ENCODE measurements around the gene RHOG.

RHOG gene

DNA sequence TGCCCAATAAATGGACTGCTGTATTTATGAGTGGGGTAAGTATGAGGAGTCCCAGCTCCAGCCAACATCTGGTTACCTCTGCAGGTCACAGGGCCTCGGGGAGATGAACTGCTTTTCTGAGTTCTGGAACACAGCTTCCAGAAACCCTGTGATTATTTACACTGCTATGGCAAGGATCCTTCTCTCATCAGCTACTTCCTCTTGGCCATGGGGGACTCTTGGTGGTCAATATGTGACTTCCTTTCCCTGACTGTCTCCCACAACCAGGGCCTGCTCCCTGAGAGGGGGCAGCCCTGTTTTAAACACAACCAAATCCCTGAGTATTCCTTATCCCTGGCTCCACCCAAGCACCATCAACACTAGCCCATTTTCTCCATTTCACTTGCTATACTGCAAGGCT is 10.0 kb downstream of the RHOG start:
- Histone ChIP-seq H3K4me3 (ENCODE audit: insufficient read depth in 1 of 2, low read depth in 1 of 2, low read length in 2 of 2) (no peak overlapping the region), H3K27me3 (ENCODE audit: control insufficient read depth in 1 of 2, insufficient read depth in 1 of 2, low read length in 2 of 2) (no peaks in the 10 kb centered on the region), H3K18ac (ENCODE audit: low read depth in 1 of 2, low read length in 2 of 2) (no peak overlapping the region), H2BK120ac (ENCODE audit: low read depth, low read length) (no peak overlapping the region), H3K36me3 (ENCODE audit: control insufficient read depth in 1 of 2, insufficient read depth in 2 of 2, low read depth in 1 of 2, low read length in 2 of 2) (peaks cover 30 to 77% of the 10 kb centered on the region in 2 experiments), H2BK15ac (ENCODE audit: low read depth, poor library complexity, severe bottlenecking) (no peak overlapping the region), H2AK5ac (ENCODE audit: low read length, severe bottlenecking) (no peak overlapping the region), H3K14ac (ENCODE audit: low read length in 2 of 2) (no peak overlapping the region), H4K91ac (ENCODE audit: low read length) (no peak overlapping the region), H3K27ac (ENCODE audit: low read length, poor library complexity, severe bottlenecking) (no peak overlapping the region), H3K4ac (ENCODE audit: low read depth in 1 of 2, low read length in 2 of 2) (no peak overlapping the region), H3K4me1 (ENCODE audit: control insufficient read depth, insufficient read depth, low read depth, low read length) (peaks cover 4% of the 10 kb centered on the region), H3K23ac (ENCODE audit: low read length in 2 of 2) (no peak overlapping the region), H3K4me2 (ENCODE audit: low read length, poor library complexity, severe bottlenecking) (no peak overlapping the region), H3K9ac (ENCODE audit: low read length) (no peak overlapping the region), H2AFZ (ENCODE audit: low read depth, low read length) (no peak overlapping the region), H2BK5ac (ENCODE audit: low read depth, low read length, poor library complexity, severe bottlenecking) (no peak overlapping the region), H3K79me1 (replicated peaks; ENCODE audit: low read length, poor library complexity, severe bottlenecking) (peaks cover 24% of the 10 kb centered on the region), H4K8ac (ENCODE audit: low read length) (no peak overlapping the region), H2BK12ac (ENCODE audit: low read length in 2 of 2) (no peak overlapping the region), H3K9me3 (ENCODE audit: control insufficient read depth, low read length) (no peaks in the 10 kb centered on the region)
- no peak for DNase-seq
- WGBS: 86% methylated on average over 1 of the region's 1 CpG

DNA sequence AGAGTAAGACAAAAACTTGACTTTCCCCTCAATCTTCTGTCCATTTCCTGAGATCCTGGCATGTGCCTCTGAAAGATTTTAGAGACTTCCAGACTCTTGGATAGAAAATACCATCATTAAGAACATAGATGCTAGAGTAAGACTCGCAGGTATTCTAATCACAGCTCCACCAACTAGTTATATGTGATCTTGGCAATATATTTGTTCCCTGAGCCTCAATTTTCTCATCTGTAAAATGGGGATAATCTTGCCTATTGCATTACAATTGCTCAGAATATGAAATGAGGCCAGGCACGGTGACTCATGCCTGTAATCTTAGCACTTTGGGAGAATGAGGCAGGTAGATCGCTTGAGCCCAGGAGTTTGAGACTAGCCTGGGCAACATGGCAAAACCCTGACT is 10.7 kb downstream of the RHOG start:
- Histone ChIP-seq H4K91ac (ENCODE audit: low read length) (no peak overlapping the region), H3K9ac (ENCODE audit: low read length) (no peak overlapping the region), H3K9me3 (ENCODE audit: control insufficient read depth, low read length) (no peaks in the 10 kb centered on the region), H3K4me1 (ENCODE audit: control insufficient read depth, insufficient read depth, low read depth, low read length) (peaks cover 4% of the 10 kb centered on the region), H4K8ac (ENCODE audit: low read length) (no peak overlapping the region), H3K4ac (ENCODE audit: low read depth in 1 of 2, low read length in 2 of 2) (no peak overlapping the region), H3K23ac (ENCODE audit: low read length in 2 of 2) (no peak overlapping the region), H2BK120ac (ENCODE audit: low read depth, low read length) (no peak overlapping the region), H3K27ac (ENCODE audit: low read length, poor library complexity, severe bottlenecking) (no peak overlapping the region), H3K36me3 (ENCODE audit: control insufficient read depth in 1 of 2, insufficient read depth in 2 of 2, low read depth in 1 of 2, low read length in 2 of 2) (peaks cover 37 to 78% of the 10 kb centered on the region in 2 experiments), H2BK15ac (ENCODE audit: low read depth, poor library complexity, severe bottlenecking) (no peak overlapping the region), H3K27me3 (ENCODE audit: control insufficient read depth in 1 of 2, insufficient read depth in 1 of 2, low read length in 2 of 2) (no peaks in the 10 kb centered on the region), H3K18ac (ENCODE audit: low read depth in 1 of 2, low read length in 2 of 2) (no peak overlapping the region), H3K14ac (ENCODE audit: low read length in 2 of 2) (no peak overlapping the region), H3K4me2 (ENCODE audit: low read length, poor library complexity, severe bottlenecking) (no peak overlapping the region), H2BK5ac (ENCODE audit: low read depth, low read length, poor library complexity, severe bottlenecking) (no peak overlapping the region), H2AFZ (ENCODE audit: low read depth, low read length) (no peak overlapping the region), H2AK5ac (ENCODE audit: low read length, severe bottlenecking) (no peak overlapping the region), H3K79me1 (replicated peaks; ENCODE audit: low read length, poor library complexity, severe bottlenecking) (peaks cover 24% of the 10 kb centered on the region), H3K4me3 (ENCODE audit: insufficient read depth in 1 of 2, low read depth in 1 of 2, low read length in 2 of 2) (no peak overlapping the region), H2BK12ac (ENCODE audit: low read length in 2 of 2) (no peak overlapping the region)
- no peak for DNase-seq
- 100% methylated on average over 3 of the region's 3 CpGs for WGBS

DNA sequence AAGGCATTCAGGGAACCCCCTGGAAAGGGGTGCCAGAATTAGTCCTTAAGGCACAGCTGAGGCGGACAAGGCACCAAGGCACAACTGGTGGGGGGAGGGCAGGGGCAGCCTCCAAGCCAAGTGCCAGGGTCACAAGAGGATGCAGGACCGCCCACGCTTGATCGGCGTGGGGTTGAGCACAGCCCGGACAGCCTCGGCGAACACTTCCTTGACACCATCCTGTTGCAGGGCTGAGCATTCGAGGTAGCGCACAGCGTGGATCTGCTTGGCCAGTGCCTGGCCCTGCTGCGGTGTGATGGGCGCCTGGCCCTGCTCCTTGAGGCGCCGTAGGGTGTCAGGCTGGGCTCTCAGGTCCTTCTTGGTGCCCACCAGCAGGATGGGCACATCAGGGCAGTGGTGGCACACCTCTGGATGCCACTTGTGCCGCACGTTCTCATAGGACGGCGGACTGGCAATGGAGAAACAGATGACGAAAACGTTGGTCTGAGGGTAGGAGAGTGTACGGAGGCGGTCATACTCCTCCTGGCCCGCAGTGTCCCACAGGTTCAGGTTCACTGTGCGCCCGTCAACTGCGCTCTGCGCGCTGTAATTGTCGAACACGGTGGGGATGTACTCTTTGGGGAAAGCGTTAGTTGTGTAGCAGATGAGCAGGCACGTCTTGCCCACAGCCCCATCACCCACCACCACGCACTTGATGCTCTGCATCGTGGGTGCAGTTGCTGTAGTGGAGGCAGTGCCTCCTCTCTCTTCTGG is 13.1 kb downstream of the RHOG start:
- no peak overlapping the region for H2BK15ac ChIP-seq (ENCODE audit: low read depth, poor library complexity, severe bottlenecking)
- H3K9me3 ChIP-seq (ENCODE audit: control insufficient read depth, low read length): no peaks in the 10 kb centered on the region
- H3K79me1 ChIP-seq (replicated peaks; ENCODE audit: low read length, poor library complexity, severe bottlenecking): peaks cover 22% of the 10 kb centered on the region
- H3K4me2 ChIP-seq (ENCODE audit: low read length, poor library complexity, severe bottlenecking): no peak overlapping the region
- WGBS: 99% methylated on average over 35 of the region's 35 CpGs
- peaks cover 5% of the 10 kb centered on the region for H3K4me1 ChIP-seq (ENCODE audit: control insufficient read depth, insufficient read depth, low read depth, low read length)
- H4K91ac ChIP-seq (ENCODE audit: low read length): no peak overlapping the region
- H3K23ac ChIP-seq (ENCODE audit: low read length in 2 of 2): no peak overlapping the region
- H3K27ac ChIP-seq (ENCODE audit: low read length, poor library complexity, severe bottlenecking): no peak overlapping the region
- H3K27me3 ChIP-seq (ENCODE audit: control insufficient read depth in 1 of 2, insufficient read depth in 1 of 2, low read length in 2 of 2): no peaks in the 10 kb centered on the region
- H3K9ac ChIP-seq (ENCODE audit: low read length): no peak overlapping the region
- H2AK5ac ChIP-seq (ENCODE audit: low read length, severe bottlenecking): no peak overlapping the region
- no peak for DNase-seq
- no peak overlapping the region for H4K8ac ChIP-seq (ENCODE audit: low read length)
- H3K4me3 ChIP-seq (ENCODE audit: insufficient read depth in 1 of 2, low read depth in 1 of 2, low read length in 2 of 2): no peak overlapping the region
- H3K4ac ChIP-seq (ENCODE audit: low read depth in 1 of 2, low read length in 2 of 2): no peak overlapping the region
- H3K36me3 ChIP-seq (ENCODE audit: control insufficient read depth in 1 of 2, insufficient read depth in 2 of 2, low read depth in 1 of 2, low read length in 2 of 2): peaks cover 50 to 75% of the 10 kb centered on the region in 2 experiments
- no peak overlapping the region for H2BK5ac ChIP-seq (ENCODE audit: low read depth, low read length, poor library complexity, severe bottlenecking)
- no peak overlapping the region for H3K18ac ChIP-seq (ENCODE audit: low read depth in 1 of 2, low read length in 2 of 2)
- no peak overlapping the region for H3K14ac ChIP-seq (ENCODE audit: low read length in 2 of 2)
- no peak overlapping the region for H2BK12ac ChIP-seq (ENCODE audit: low read length in 2 of 2)
- H2BK120ac ChIP-seq (ENCODE audit: low read depth, low read length): no peak overlapping the region
- no peak overlapping the region for H2AFZ ChIP-seq (ENCODE audit: low read depth, low read length)

DNA sequence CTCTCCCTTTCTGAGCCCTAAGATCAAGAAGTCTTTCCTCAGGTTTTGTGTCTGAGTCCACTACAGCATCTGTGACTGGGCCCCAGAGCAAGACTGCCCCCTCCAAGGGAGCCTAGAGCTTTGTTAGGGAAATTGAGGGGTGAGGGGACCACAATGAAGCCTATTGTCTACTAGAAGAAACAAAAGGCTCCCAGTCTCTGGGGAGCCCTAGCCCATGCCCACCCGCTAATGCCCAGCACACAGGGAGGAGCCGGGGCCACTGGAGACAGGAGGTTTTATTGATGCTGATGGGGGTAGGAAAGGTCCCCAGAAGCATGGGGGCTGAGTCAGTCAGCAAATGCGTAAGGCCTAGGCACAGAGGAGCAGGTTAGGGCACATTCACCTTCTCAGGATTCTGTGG is 14.0 kb downstream of the RHOG start:
- Histone ChIP-seq H2BK15ac (ENCODE audit: low read depth, poor library complexity, severe bottlenecking) (no peak overlapping the region), H3K4ac (ENCODE audit: low read depth in 1 of 2, low read length in 2 of 2) (no peak overlapping the region), H2BK5ac (ENCODE audit: low read depth, low read length, poor library complexity, severe bottlenecking) (no peak overlapping the region), H3K79me1 (replicated peaks; ENCODE audit: low read length, poor library complexity, severe bottlenecking) (peaks cover 22% of the 10 kb centered on the region), H2BK12ac (ENCODE audit: low read length in 2 of 2) (no peak overlapping the region), H4K91ac (ENCODE audit: low read length) (no peak overlapping the region), H2AK5ac (ENCODE audit: low read length, severe bottlenecking) (no peak overlapping the region), H3K4me3 (ENCODE audit: insufficient read depth in 1 of 2, low read depth in 1 of 2, low read length in 2 of 2) (no peak overlapping the region), H2BK120ac (ENCODE audit: low read depth, low read length) (no peak overlapping the region), H4K8ac (ENCODE audit: low read length) (no peak overlapping the region), H3K14ac (ENCODE audit: low read length in 2 of 2) (no peak overlapping the region), H3K4me2 (ENCODE audit: low read length, poor library complexity, severe bottlenecking) (no peak overlapping the region), H3K27me3 (ENCODE audit: control insufficient read depth in 1 of 2, insufficient read depth in 1 of 2, low read length in 2 of 2) (no peaks in the 10 kb centered on the region), H3K18ac (ENCODE audit: low read depth in 1 of 2, low read length in 2 of 2) (no peak overlapping the region), H3K4me1 (ENCODE audit: control insufficient read depth, insufficient read depth, low read depth, low read length) (peaks cover 5% of the 10 kb centered on the region), H3K36me3 (ENCODE audit: control insufficient read depth in 1 of 2, insufficient read depth in 2 of 2, low read depth in 1 of 2, low read length in 2 of 2) (peaks cover 48 to 66% of the 10 kb centered on the region in 2 experiments), H2AFZ (ENCODE audit: low read depth, low read length) (no peak overlapping the region), H3K9me3 (ENCODE audit: control insufficient read depth, low read length) (no peaks in the 10 kb centered on the region), H3K23ac (ENCODE audit: low read length in 2 of 2) (no peak overlapping the region), H3K27ac (ENCODE audit: low read length, poor library complexity, severe bottlenecking) (no peak overlapping the region), H3K9ac (ENCODE audit: low read length) (no peak overlapping the region)
- DNase-seq: no peak
- 95% methylated on average over 3 of the region's 3 CpGs for WGBS

Data from mesenchymal stem cell (in vitro differentiated cells and primary cell).